Left ventricle myocardium inferior (tissue), 1 donor: ENCODE data around the gene MTAP. TPM values are rescaled to one million over a fixed set of nuclear protein-coding genes. Genes with fewer than 3 reads are reported as not detected.

Experiments used
- DNase-seq: peaks from one replicate; pipeline ENCODE4 v3.0.0-alpha.2; 2020
- H3K27ac ChIP-seq: fragments of 200-600 bp; replicated peaks from 2 replicates; pipeline ENCODE4 v1.8.0; 2021
- H3K27me3 ChIP-seq: fragments of 200-600 bp; 2 replicates; pipeline ENCODE4 v1.8.0; 2021; ENCODE audit warnings: low read depth
- H3K36me3 ChIP-seq: fragments of 200-600 bp; 2 replicates; pipeline ENCODE4 v1.8.0; 2021
- H3K4me1 ChIP-seq: fragments of 200-600 bp; 2 replicates; pipeline ENCODE4 v1.8.0; 2021
- H3K4me3 ChIP-seq: fragments of 200-600 bp; 2 replicates; pipeline ENCODE4 v1.8.0; 2021; ENCODE audit warnings: mild to moderate bottlenecking, moderate library complexity
- H3K9me3 ChIP-seq: fragments of 200-600 bp; replicated peaks from 2 replicates; pipeline ENCODE4 v1.8.0; 2021
- CTCF ChIP-seq: fragments of 200-600 bp; IDR thresholded peaks from 2 replicates; pipeline ENCODE4 v1.8.0; 2021; ENCODE audit warnings: antibody characterized with exemption, mild to moderate bottlenecking, borderline replicate concordance
- intact Hi-C: fragments of 100-400 bp; cut with micrococcal nuclease; formaldehyde crosslinking; loops from one replicate; pipeline ENCODE4 v1.11.0; 2022
- total RNA-seq: library from RNA; stranded (reverse); fragmentation: NEBNext Ultra II Directional; extraction: Animal tissue kit (Norgen Biotek cat#: 25700); gene quantifications from one replicate; pipeline ENCODE4 v1.2.1, GENCODE V29; 2021
- donor health status: DM: no; HTN: yes; CAD: no; lungs with severe emphysema.

The MTAP gene
- total RNA-seq, 1 donor from 2014 or later: 25.3 TPM

GRCh38 chr9:21795483-21795882, 7.0 kb upstream of the MTAP start:
- Histone ChIP-seq H3K36me3 (no peaks in the 10 kb centered on the region), H3K27ac (no peak overlapping the region), H3K27me3 (peaks cover 75% of the 10 kb centered on the region), H3K4me1 (no peaks in the 10 kb centered on the region), H3K4me3 (no peak overlapping the region), H3K9me3 (no peaks in the 10 kb centered on the region)
- intact Hi-C loops: no loop called here
- no peak for DNase-seq
- TF ChIP-seq CTCF: no peak

GRCh38 chr9:21796768-21797167, 5.7 kb upstream of the MTAP start:
- H3K9me3 ChIP-seq: no peaks in the 10 kb centered on the region
- no peaks in the 10 kb centered on the region for H3K36me3 ChIP-seq
- peaks cover 8% of the 10 kb centered on the region for H3K4me1 ChIP-seq
- no peak for DNase-seq
- peaks cover 64% of the 10 kb centered on the region for H3K27me3 ChIP-seq
- H3K27ac ChIP-seq: no peak overlapping the region
- H3K4me3 ChIP-seq: no peak overlapping the region
- intact Hi-C loops: no loop called here
- TF ChIP-seq CTCF: no peak

GRCh38 chr9:21800931-21801682, 1.3 kb upstream of the MTAP start:
- peaks cover 31% of the 10 kb centered on the region for H3K27me3 ChIP-seq
- TF ChIP-seq CTCF: no peak
- H3K9me3 ChIP-seq: no peaks in the 10 kb centered on the region
- peaks cover 42% of the 10 kb centered on the region for H3K4me1 ChIP-seq
- no peaks in the 10 kb centered on the region for H3K36me3 ChIP-seq
- DNase-seq: no peak
- H3K4me3 ChIP-seq: peak overlapping the region; percentile 93
- intact Hi-C loops: no loop called here
- peak overlapping the region; percentile 96 for H3K27ac ChIP-seq

GRCh38 chr9:21801683-21802417, 586 bp upstream of the MTAP start:
- DNase-seq: peak; percentile 73
- Histone ChIP-seq H3K27ac (peak overlapping the region; percentile 96), H3K4me1 (peaks cover 49% of the 10 kb centered on the region), H3K9me3 (no peaks in the 10 kb centered on the region), H3K27me3 (peaks cover 23% of the 10 kb centered on the region), H3K4me3 (peak overlapping the region; percentile 93), H3K36me3 (no peaks in the 10 kb centered on the region)
- intact Hi-C loops: no loop called here
- no peak for TF ChIP-seq CTCF

GRCh38 chr9:21803649-21804048, 1.2 kb downstream of the MTAP start:
- DNase-seq: no peak
- Histone ChIP-seq H3K4me3 (peak overlapping the region; percentile 93), H3K9me3 (no peaks in the 10 kb centered on the region), H3K4me1 (peaks cover 60% of the 10 kb centered on the region), H3K27me3 (peaks cover 5% of the 10 kb centered on the region), H3K36me3 (peaks cover 3% of the 10 kb centered on the region), H3K27ac (peak overlapping the region; percentile 96)
- intact Hi-C loops: no loop called here
- no peak for TF ChIP-seq CTCF
